ENCODE measurements around the gene NAIF1. TPM values are rescaled to one million over a fixed set of nuclear protein-coding genes. Genes with fewer than 3 reads are reported as not detected.

NAIF1 gene
- total and polyA plus RNA-seq, 2 donors (not counting 3 experiments of a cell fraction or from before 2014, with no cell fraction given) = 8.2 to 10.1 TPM

- TF ChIP-seq CTCF (IDR thresholded peaks at IDR 0.05; ENCODE audit: extremely low read depth in 1 of 2, insufficient read depth in 1 of 2, low read depth in 1 of 2, low read length in 2 of 2) (no peak), GATA2 (IDR thresholded peaks at IDR 0.05; ENCODE audit: insufficient read depth, insufficient read length, low read depth, low read length) (no peak), EZH2 (IDR thresholded peaks at IDR 0.05; ENCODE audit: borderline replicate concordance, low read depth, low read length, severe bottlenecking) (no peak), FOS (IDR thresholded peaks at IDR 0.05; ENCODE audit: borderline replicate concordance, insufficient read depth, low read length) (no peak), MYC (IDR thresholded peaks at IDR 0.05; ENCODE audit: low read depth, low read length) (no peak), POLR2AphosphoS5 (IDR thresholded peaks at IDR 0.05; ENCODE audit: insufficient read depth, low read depth, low read length) (no peak)
- intact Hi-C loops (cut with micrococcal nuclease) (no loop called here), dilution Hi-C loops (cut with MboI; ENCODE audit: extremely low pct_ligation_motif_present, low sequenced_read_pairs) (no loop called here)
- H3K79me2 ChIP-seq (ENCODE audit: control insufficient read depth, insufficient read depth, low read length) = peaks cover 35% of the 10 kb centered on the region
- no peaks in the 10 kb centered on the region for H3K36me3 ChIP-seq (ENCODE audit: control insufficient read depth in 2 of 2, extremely low read depth in 1 of 2, insufficient read depth in 2 of 2, low read length in 2 of 2)
- H4K20me1 ChIP-seq (replicated peaks; ENCODE audit: control insufficient read depth, extremely low read depth, insufficient read depth, low read length) = no peaks in the 10 kb centered on the region
- no peak overlapping the region for H3K9ac ChIP-seq (replicated peaks; ENCODE audit: extremely low read depth, insufficient read depth, low read length)
- H2AFZ ChIP-seq (ENCODE audit: low read depth, low read length) = no peak overlapping the region
- no peak overlapping the region for H3K4me2 ChIP-seq (ENCODE audit: insufficient read depth, low read length)
- peak; percentile 23 for DNase-seq (ENCODE audit: low read depth, low spot score)
- peaks cover 26% of the 10 kb centered on the region for H3K4me1 ChIP-seq (ENCODE audit: control insufficient read depth, extremely low read depth, insufficient read depth, low read length)
- no TSS peak for BruUV-seq (replicated peaks)
- H3K4me3 ChIP-seq (replicated peaks in 1 of 3; ENCODE audit: insufficient read depth in 1 of 3, low read depth in 1 of 3, low read length in 3 of 3) = no peak overlapping the region
- no peaks in the 10 kb centered on the region for H3K9me3 ChIP-seq (replicated peaks; ENCODE audit: control insufficient read depth, insufficient read depth, low read length)
- H3K9me1 ChIP-seq (replicated peaks; ENCODE audit: control insufficient read depth, extremely low read depth, insufficient read depth, low read length) = no peaks in the 10 kb centered on the region
- H3K27ac ChIP-seq (ENCODE audit: insufficient read depth, low read depth, low read length) = peak overlapping the region; percentile 93
- ChIA-PET CTCF (interaction anchor here (0.7 to 4.9 kb wide), 13 partner anchors 8 to 150 kb away, joined by 3 to 55 read pairs (median 4); partner anchors contain the start of genes NAIF1 and SLC25A25), POLR2A (no interaction called here)
- H3K27me3 ChIP-seq (ENCODE audit: control insufficient read depth in 2 of 2, insufficient read depth in 2 of 2, low read length in 2 of 2) = no peaks in the 10 kb centered on the region
- peak; percentile 21 for FAIRE-seq
Observed at GRCh38 chr9:128092199-128092977, 25.3 kb upstream of the NAIF1 start.

Data from endothelial cell of umbilical vein (primary cell).